GM12873 (cell line): ENCODE measurements around the gene POFUT1.

ENCODE experiments used
- CTCF ChIP-seq: IDR thresholded peaks from 2 replicates; pipeline ENCODE4 v1.5.1; 2012; ENCODE audit warnings: low read depth, mild to moderate bottlenecking, moderate library complexity, low read length, control low read depth; ENCODE audit not compliant: insufficient read depth; ENCODE audit errors: missing control alignments

POFUT1 gene

DNA sequence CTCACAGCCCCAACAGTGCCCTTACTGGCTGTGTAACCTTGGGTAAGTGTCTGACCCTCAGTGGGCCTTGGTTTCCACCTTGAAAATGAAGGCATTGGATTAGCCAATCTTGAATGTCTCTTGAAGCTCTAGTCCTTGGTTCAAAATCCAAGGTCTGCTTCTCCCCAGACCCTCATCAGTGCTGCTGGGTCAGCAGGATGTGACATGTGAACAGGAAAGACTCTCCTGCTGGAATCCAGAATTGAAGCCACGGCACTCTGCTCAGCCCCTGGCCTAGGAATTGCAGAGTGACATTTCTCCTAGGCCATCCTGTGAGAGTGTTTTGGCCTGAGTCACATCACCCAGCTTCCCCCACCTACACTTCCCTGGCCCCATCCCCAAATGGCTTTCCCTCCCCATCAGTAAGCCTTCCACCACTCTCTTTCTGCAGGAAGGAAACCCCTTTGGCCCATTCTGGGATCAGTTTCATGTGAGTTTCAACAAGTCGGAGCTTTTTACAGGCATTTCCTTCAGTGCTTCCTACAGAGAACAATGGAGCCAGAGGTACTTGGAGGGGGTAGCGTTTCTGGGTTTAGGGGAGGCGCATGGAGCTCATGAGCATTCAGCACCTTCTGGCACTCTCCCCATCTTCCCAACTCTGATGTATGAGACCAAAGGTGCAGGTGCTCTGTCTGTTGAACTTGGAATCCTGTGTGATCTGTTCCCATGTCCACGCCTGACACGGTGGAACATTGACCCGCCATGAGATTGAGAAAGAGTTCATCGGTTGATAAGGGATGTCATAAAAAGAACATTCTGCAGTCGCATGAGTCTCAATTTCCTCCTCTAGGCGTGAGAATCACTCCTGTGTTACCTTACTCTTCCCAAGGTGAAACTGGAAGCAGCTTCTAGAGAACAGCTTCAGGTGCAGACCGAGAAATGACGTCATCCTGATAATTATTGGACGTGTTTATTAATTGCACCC, 8.8 kb downstream of the POFUT1 start:
- no peak for TF ChIP-seq CTCF

- TF ChIP-seq CTCF = no peak
These were observed 10.6 kb downstream of the POFUT1 start for GRCh38 chr20:32218156-32218900.

- TF ChIP-seq CTCF = no peak
These were observed 16.8 kb downstream of the POFUT1 start for GRCh38 chr20:32224463-32224862.

GRCh38 chr20:32226391-32226790, 18.7 kb downstream of the POFUT1 start:
- TF ChIP-seq CTCF = no peak

GRCh38 chr20:32227306-32227705, 19.6 kb downstream of the POFUT1 start:
- TF ChIP-seq CTCF = no peak

GRCh38 chr20:32227744-32228688, 20.3 kb downstream of the POFUT1 start:
- no peak for TF ChIP-seq CTCF
